ENCODE data around the gene CS.
A peak's percentile ranks its signal among the peaks of the same experiment; 100 is the strongest.
"Not testable (repeated sequence)": the region's sequence is repeated elsewhere in the genome, so short reads cannot be mapped to it uniquely, and the experiment has no call there.

The CS gene

DNA sequence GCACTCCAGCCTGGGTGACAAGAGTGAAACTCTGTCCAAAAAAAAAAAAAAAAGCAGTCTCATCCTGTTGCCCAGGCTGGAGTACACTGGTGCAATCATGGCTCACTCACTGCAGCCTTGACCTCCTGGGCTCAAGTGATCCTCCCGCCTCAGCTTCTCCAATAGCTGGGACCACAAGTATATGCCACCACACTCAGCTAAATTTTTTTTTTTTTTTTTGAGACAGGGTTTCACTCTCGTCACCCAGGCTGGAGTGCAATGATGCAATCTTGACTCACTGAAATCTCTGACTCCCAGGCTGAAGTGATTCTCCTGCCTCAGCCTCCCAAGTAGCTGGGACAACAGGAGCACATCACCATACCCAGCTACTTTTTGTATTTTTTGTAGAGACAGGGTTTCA, 20.9 kb upstream of the CS start:
- DNase-seq (ENCODE audit: low read depth), result no peak

DNA sequence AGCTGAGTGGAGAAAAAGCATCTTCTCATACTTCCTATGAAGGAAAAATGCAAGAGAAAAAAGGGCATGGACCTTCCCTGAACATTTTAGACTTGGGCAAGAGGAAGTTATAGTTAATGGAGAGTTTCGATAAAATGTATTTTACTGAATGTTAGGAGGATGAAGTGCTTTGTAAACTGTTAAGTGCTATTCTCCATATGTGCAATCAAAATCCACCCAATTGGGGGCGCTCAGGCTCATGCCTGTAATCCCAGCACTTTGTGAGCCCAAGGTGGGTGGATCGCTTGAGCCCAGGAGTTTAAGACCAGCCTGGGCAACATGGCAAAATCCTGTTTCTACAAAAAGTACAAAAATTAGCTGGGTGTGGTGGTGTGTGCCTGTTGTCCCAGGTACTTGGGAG, 17.5 kb upstream of the CS start:
- no peak for DNase-seq (ENCODE audit: low read depth)

GRCh38 chr12:56315622-56316473, 15.7 kb upstream of the CS start, which contains the start of gene CNPY2:
CNPY2 (minus strand) TSS chr12:56315988; CDS start chr12:56315217, 771 bp downstream.
- peak; percentile 96 for DNase-seq (ENCODE audit: low read depth)

DNA sequence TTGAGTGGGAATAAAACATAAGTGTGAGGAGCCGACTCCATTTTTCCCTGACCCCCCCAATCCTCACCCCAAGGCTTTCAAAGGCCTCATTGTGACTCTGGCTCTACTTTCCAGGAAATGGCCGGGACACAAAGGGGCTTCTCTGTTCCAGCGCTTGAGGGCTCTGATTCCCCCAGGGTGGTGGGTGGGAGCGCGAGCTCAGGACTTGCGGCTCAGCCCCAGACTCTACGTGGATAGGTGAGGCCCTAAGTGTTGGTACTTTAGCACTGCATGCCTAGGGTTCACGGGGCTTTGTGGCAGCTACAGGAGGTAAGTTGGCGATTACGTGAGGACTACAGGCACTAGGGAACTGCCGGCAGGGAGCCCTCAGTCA, 15.1 kb upstream of the CS start:
- DNase-seq (ENCODE audit: low read depth), result no peak

GRCh38 chr12:56311003-56311402, 10.9 kb upstream of the CS start:
- no peak for DNase-seq (ENCODE audit: low read depth)

DNA sequence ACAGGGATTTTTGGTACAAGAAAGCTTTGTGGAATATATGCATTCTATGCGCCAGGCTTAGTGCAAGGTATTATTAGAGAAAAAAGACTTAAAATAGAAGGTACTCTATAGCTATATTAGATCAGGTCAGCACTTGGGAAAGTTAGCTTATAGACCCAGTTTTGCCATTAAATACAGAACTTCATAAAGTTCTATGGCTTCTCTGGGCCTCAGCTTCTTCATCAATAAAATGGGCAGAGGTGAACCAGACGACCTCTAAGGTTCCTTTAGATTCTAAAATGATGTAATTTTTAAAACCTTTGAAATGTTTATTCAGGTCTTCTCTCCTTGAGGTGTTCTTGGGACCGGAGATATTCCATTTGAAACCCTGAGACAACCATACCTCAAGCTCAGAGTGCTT, 8.6 kb upstream of the CS start:
- DNase-seq (ENCODE audit: low read depth), result no peak

- DNase-seq (ENCODE audit: low read depth), result no peak
These were observed 7.3 kb upstream of the CS start for GRCh38 chr12:56307221-56307965.

DNA sequence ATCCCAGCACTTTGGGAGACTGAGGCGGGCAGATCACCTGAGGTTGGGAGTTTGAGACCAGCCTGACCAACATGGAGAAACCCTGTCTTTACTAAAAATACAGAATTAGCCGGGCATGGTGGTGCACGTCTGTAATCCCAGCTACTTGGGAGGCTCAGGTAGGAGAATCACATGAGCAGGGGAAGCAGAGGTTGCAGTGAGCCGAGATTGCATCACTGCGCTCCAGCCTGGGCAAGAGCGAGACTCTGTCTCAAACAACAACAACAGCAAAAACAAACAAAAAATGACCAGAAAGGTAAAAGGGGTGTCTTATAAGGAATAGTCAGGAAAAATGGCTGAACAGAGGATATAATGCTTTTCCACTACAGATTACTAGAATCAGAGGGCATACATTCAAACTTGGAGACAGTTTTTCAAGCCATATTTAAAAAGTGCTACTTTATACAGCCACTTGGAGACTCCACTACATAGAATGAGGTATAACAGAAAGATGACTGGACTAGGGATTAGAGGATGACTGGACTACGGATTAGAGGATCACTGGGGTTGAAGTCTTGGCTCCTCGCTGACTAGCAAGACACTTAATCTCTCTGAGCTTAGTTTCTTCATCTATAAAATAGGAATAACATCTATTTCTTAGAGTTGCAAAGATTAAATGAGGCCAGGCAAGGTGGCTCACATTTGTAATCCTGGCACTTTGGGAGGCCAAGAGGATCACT, 4.9 kb upstream of the CS start:
- DNase-seq (ENCODE audit: low read depth), result peak; percentile 40

GRCh38 chr12:56304276-56304675, 4.1 kb upstream of the CS start:
- no peak for DNase-seq (ENCODE audit: low read depth)

GRCh38 chr12:56300644-56301464, 724 bp upstream of the CS start:
- no peak for DNase-seq (ENCODE audit: low read depth)

GRCh38 chr12:56299308-56299852, 750 bp downstream of the CS start:
- DNase-seq (ENCODE audit: low read depth), result no peak

GRCh38 chr12:56298828-56299227, 1.3 kb downstream of the CS start:
- DNase-seq (ENCODE audit: low read depth), result no peak

DNA sequence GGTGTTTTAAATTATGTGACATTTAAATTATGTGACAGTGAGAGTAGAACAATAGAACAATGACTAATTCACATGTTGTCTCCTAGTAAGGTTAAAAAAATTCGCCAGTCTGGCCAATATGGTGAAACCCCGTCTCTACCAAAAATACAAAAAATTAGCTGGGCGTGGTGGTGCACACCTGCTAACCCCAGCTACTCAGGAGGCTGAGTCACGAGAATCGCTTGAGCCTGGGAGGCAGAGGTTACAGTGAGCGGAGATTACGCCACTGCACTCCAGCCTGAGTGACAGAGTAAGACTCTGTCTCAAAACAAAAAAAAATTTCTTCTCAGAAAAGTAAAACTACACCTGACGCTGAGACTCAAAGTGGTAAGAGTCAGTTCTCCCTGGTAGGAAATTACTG, 2.7 kb downstream of the CS start:
- DNase-seq (ENCODE audit: low read depth), result no peak

- no peak for DNase-seq (ENCODE audit: low read depth)
These were observed 3.8 kb downstream of the CS start for GRCh38 chr12:56296295-56296694.

GRCh38 chr12:56293795-56294194, 6.3 kb downstream of the CS start:
- DNase-seq (ENCODE audit: low read depth), result no peak

- no peak for DNase-seq (ENCODE audit: low read depth)
These were observed 11.3 kb downstream of the CS start for GRCh38 chr12:56288705-56289387.

DNA sequence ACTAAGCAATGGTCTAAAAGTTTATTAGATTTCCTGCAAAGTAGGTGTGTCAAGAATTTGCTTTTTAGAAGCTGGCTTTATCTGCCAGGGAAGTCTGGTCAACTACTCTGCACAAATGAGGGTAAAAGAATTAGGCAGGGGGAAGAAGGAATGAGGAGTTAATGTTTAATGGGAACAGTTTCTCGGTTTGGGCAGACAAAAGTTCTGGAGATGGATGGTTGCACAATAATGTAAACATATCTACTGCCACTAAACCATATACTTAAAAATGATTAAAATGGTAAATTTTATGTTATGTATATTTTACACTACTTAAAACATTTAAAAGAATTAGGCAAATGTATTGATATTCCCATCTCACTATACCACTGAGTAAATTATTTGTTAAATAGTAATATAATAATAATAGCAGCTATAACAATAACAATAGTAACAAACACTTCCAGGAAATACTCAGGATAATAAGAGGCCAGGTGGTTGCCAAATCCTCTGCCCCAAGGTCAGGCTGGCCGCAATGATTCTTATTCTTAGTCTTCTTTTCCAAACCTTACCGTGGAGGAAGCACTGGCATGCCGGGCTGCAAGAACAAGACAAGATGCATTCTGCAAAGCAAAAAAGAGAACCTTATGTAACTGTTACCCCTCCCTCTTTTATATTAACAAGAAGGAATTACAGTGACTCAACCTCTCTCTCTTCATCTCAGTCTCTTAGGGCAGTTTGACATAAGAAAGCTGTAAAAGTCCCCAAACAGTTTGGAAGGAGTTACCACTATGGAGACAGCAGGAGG, 13.9 kb downstream of the CS start:
- DNase-seq (ENCODE audit: low read depth), result peak; percentile 33

DNA sequence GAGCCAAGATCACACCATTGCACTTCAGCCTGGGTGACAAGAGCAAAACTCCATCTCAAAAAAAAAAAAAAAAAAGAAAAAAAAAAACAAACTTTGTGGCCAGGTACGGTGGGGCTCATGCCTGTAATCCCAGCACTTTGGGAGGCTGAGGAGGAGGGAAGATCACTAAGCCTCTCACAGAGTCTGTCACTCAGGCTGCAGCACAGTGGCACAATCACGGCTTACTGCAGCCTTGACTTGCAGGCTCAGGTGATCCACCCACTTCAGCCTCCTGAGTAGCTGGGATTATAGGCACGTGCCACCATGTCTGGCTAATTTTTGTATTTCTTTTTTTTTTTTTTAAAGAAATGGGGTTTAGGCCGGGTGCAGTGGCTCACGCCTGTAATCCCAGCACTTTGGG, 15.9 kb downstream of the CS start:
- not testable (repeated sequence) for DNase-seq (ENCODE audit: low read depth)

DNA sequence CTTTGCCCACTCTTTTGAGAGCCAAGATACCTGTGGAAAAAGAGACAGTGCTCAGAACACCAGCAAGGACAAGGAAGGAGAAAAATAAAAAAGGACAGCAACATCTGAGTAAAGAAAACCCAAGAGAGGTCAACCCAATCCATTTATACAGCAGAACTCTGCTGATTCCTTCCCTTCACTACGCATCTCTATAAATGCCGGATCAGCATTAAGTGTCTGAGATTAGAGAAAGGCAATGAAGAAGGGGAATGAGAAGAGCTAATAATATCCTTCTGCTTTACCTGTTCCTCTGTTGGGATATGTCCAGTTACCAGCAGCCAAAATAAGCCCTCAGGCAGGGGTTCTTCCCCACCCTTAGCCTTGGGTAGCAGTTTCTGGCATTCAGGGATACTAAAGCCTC, 17.6 kb downstream of the CS start:
- no peak for DNase-seq (ENCODE audit: low read depth)

DNA sequence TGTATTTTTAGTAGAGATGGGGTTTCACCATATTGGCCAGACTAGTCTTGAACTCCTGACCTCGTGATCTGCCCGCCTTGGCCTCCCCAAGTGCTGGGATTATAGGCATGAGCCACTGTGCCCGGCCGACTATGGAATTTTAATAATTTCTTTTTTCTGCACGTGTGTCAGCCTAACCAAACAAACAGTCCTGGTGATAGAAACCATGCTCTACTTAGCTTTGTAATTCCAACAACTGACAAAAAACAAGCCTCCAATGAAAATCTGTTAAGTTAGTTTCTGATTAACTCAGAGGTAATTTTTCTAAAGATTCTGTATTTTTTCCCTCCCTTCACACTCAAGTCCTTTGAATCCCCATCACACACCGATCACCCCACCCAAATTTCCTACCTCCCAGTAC, 18.1 kb downstream of the CS start:
- no peak for DNase-seq (ENCODE audit: low read depth)

Measured in amniotic epithelial cell (primary cell).